Measurements from ENCODE around the gene FRMD4B. TPM values are rescaled to one million over a fixed set of nuclear protein-coding genes. Genes with fewer than 3 reads are reported as not detected.

FRMD4B gene
- total RNA-seq, 4 donors from 2014 or later, result 34.9 to 70.0 (median 38.5) TPM

GRCh38 chr3:69322158-69322509 is 63.8 kb downstream of the FRMD4B start:
- no peak for TF ChIP-seq CTCF (IDR thresholded peaks at IDR 0.05; ENCODE audit: low read depth)

DNA sequence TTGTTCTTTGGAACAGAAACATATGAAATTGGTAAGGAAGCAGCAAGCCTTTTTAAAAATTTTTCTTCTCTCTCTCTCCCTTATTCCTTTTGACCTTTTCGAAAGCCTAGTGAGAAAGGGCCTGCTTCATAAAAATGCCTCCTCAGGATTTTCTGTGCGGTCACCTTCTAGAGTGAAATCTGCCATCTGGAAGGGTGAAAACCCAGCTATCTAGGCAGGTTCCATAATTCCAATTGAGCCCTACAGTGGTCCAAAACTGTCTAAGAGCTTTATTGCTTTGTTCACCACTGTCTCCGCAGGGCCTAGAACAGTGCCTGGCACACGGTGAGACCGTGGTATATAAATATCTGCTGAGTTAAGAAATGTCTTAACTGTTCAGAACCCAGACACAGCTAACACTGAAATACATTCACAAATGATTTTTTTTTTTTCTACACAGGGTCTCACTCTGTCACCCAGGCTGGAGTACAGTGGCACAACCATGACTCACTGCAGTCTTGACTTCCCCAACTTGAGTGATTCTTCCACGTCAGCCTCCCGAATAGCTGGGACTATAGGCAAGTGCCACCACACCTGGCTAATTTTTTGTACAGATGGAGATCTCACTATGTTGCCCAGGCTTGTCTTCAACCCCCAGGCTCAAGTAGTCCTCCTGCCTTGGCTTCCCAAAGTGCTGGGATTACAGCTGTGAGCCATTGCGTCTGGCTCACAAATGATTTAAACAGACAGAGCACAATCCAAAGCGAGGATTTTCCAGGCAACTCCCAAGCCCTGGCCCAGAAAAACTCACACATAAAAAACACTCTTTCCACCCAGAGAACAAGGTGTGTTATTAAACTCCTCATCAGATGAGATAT is 64.4 kb downstream of the FRMD4B start:
- TF ChIP-seq CTCF (IDR thresholded peaks at IDR 0.05; ENCODE audit: low read depth), result no peak

GRCh38 chr3:69320871-69321271 is 65.0 kb downstream of the FRMD4B start:
- TF ChIP-seq CTCF (IDR thresholded peaks at IDR 0.05; ENCODE audit: low read depth), result no peak

- TF ChIP-seq CTCF (IDR thresholded peaks at IDR 0.05; ENCODE audit: low read depth), result no peak
These were observed 66.2 kb downstream of the FRMD4B start for GRCh38 chr3:69319652-69320051.

- TF ChIP-seq CTCF (IDR thresholded peaks at IDR 0.05; ENCODE audit: low read depth), result no peak
These were observed 67.5 kb downstream of the FRMD4B start for GRCh38 chr3:69318410-69318809.

DNA sequence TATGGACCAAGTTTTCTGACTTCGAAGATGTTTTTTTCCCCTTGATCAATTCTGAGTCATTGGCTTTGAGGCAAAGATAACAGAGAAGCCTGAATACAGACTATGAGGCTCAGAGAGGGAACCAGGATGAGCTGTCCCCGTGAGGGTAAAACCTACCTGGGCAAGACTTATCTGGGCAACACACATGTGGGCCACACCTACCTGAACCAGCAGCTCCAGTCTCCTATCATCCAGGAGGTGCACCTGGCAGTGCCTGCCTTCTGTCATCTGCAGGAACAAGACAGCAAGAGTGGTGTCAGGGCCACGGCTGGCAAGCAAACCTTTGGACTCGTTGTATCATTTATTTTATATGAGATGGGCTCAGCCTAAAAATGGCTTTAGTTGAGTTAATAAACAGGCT is 72.6 kb downstream of the FRMD4B start:
- no peak for TF ChIP-seq CTCF (IDR thresholded peaks at IDR 0.05; ENCODE audit: low read depth)

DNA sequence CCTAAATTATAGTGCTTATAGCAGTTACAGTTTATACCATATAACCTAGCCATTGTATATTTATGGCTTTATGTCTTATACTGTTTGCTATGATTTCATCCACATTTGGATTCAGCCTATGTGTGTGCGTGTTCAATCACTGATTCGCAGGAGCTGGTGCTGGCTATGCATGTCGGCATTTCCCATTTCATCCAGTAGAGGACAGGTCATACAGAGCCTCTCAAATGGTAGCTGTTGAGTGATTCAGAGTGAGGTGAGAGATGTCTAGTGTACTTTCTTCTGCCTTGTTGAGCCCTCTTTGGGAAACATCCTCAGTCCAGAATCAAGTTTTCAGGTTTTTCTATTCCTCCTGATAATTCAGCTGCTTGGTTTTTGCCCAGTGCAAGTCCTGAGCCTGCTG is 76.1 kb downstream of the FRMD4B start:
- TF ChIP-seq CTCF (IDR thresholded peaks at IDR 0.05; ENCODE audit: low read depth), result no peak

All from subcutaneous adipose tissue (tissue), 4 donors.